ENCODE measurements around the gene ETHE1.

DNA sequence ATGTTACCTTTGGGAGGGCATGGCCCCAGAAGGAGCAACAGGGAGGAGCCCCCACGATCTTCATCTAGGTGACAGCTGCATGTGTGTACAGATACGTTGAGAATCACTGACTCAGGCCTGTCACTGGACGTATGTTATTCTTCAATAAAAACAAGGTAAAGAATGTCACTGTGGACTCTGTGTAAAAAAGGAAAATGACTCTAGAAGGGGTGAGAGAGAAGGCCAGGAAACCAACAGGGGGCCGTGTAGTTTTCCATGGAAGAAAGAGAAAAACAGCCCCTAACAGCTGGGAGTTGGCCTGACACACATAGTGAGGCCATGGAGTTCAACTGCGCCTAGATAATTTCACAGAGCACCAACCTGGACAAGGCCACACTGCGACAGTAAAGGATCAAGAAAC lies 59.7 kb downstream of the ETHE1 start:
- TF ChIP-seq, protein P1, sequence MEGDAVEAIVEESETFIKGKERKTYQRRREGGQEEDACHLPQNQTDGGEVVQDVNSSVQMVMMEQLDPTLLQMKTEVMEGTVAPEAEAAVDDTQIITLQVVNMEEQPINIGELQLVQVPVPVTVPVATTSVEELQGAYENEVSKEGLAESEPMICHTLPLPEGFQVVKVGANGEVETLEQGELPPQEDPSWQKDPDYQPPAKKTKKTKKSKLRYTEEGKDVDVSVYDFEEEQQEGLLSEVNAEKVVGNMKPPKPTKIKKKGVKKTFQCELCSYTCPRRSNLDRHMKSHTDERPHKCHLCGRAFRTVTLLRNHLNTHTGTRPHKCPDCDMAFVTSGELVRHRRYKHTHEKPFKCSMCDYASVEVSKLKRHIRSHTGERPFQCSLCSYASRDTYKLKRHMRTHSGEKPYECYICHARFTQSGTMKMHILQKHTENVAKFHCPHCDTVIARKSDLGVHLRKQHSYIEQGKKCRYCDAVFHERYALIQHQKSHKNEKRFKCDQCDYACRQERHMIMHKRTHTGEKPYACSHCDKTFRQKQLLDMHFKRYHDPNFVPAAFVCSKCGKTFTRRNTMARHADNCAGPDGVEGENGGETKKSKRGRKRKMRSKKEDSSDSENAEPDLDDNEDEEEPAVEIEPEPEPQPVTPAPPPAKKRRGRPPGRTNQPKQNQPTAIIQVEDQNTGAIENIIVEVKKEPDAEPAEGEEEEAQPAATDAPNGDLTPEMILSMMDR (IDR thresholded peaks at IDR 0.05) = no peak
- no peak for TF ChIP-seq POLR2AphosphoS5 (IDR thresholded peaks at IDR 0.05)
